Caco-2 (cell line): ENCODE results near the gene RTN3. TPM values are rescaled to one million over a fixed set of nuclear protein-coding genes. Genes with fewer than 3 reads are reported as not detected.

Experiments
- BruUV-seq: library from RNA; stranded (reverse); fragments of 400-500 nt; replicated peaks from 2 replicates; lab custom pipeline; 2021; lab: Mats Ljungman, UMichigan
- CTCF ChIA-PET: fragments of 300-600 bp; sonication (Branson Sonifier 250); formaldehyde crosslinking; loops from one replicate; lab custom pipeline; 2022; ENCODE audit warnings: antibody characterized with exemption; lab: Charles Lee
- POLR2A ChIA-PET: fragments of 300-600 bp; sonication (Branson Sonifier 250); formaldehyde crosslinking; loops from one replicate; lab custom pipeline; 2022; ENCODE audit warnings: antibody characterized with exemption; lab: Charles Lee
- DNase-seq, 2 experiments: peaks; one replicate each; pipeline versions ENCODE4 v3.0.0 to v3.0.0-alpha.2; 2020 to 2022
- H3K27me3 ChIP-seq: replicated peaks from 2 replicates; pipeline ENCODE4 v1.6.0; 2011; ENCODE audit warnings: low read length; ENCODE audit not compliant: control insufficient read depth, insufficient read depth
- H3K36me3 ChIP-seq: 2 replicates; pipeline ENCODE4 v1.5.1; 2011; ENCODE audit warnings: low read length; ENCODE audit not compliant: control insufficient read depth, insufficient read depth
- H3K4me1 ChIP-seq: fragments of 250-450 bp; sonication (Bioruptor Pico); 2 replicates; pipeline ENCODE4 v1.5.1; 2020; ENCODE audit warnings: mild to moderate bottlenecking
- H3K4me3 ChIP-seq: 2 replicates; pipeline ENCODE4 v1.5.1; 2011; ENCODE audit warnings: low read depth, mild to moderate bottlenecking, control low read depth, low read length
- H3K9me3 ChIP-seq: fragments of 250-450 bp; sonication (Bioruptor Pico); 2 replicates; pipeline ENCODE4 v1.5.1; 2020; ENCODE audit warnings: mild to moderate bottlenecking, moderate library complexity
- H3K27ac Mint-ChIP-seq: one replicate; pipeline ENCODE4 v1.8.0; 2022; ENCODE audit warnings: mixed read lengths; ENCODE audit not compliant: unreplicated experiment
- H3K27me3 Mint-ChIP-seq: one replicate; pipeline ENCODE4 v1.8.0; 2022; ENCODE audit warnings: mixed read lengths; ENCODE audit not compliant: insufficient read depth, unreplicated experiment
- H3K36me3 Mint-ChIP-seq: one replicate; pipeline ENCODE4 v1.8.0; 2022; ENCODE audit warnings: mild to moderate bottlenecking, mixed read lengths; ENCODE audit not compliant: insufficient read depth, unreplicated experiment
- H3K4me1 Mint-ChIP-seq: one replicate; pipeline ENCODE4 v1.8.0; 2022; ENCODE audit warnings: low read depth, mixed read lengths; ENCODE audit not compliant: unreplicated experiment
- H3K4me3 Mint-ChIP-seq: one replicate; pipeline ENCODE4 v1.8.0; 2022; ENCODE audit warnings: mild to moderate bottlenecking, moderate library complexity, mixed read lengths; ENCODE audit not compliant: unreplicated experiment
- H3K9me3 Mint-ChIP-seq: one replicate; pipeline ENCODE4 v1.8.0; 2022; ENCODE audit warnings: mixed read lengths; ENCODE audit not compliant: unreplicated experiment
- CTCF ChIP-seq, 2 experiments: fragments of 200-600 bp in 1 of 2; IDR thresholded peaks; 1 replicate in 1 of 2; 2 replicates in 1 of 2; pipeline versions ENCODE4 v1.5.1 to v1.8.0; 2011 to 2022; ENCODE audit warnings: antibody characterized with exemption in 1 of 2, control low read depth in 1 of 2, inconsistent platforms in 1 of 2, low read depth in 1 of 2, low read length in 1 of 2, mild to moderate bottlenecking in 1 of 2, moderate library complexity in 1 of 2; ENCODE audit not compliant: insufficient read depth in 1 of 2, severe bottlenecking in 1 of 2, unreplicated experiment in 1 of 2
- intact Hi-C: fragments of 100-400 bp; cut with micrococcal nuclease; formaldehyde crosslinking; loops from one replicate; pipeline ENCODE4 v1.10.0; 2022; ENCODE audit not compliant: unreplicated experiment
- total RNA-seq: library from RNA; stranded (reverse); gene quantifications from 2 replicates; pipeline ENCODE4 v1.2.3, GENCODE V29; 2022

RTN3 gene
- total RNA-seq, 1 experiment from 2014 or later = 179 TPM

DNA sequence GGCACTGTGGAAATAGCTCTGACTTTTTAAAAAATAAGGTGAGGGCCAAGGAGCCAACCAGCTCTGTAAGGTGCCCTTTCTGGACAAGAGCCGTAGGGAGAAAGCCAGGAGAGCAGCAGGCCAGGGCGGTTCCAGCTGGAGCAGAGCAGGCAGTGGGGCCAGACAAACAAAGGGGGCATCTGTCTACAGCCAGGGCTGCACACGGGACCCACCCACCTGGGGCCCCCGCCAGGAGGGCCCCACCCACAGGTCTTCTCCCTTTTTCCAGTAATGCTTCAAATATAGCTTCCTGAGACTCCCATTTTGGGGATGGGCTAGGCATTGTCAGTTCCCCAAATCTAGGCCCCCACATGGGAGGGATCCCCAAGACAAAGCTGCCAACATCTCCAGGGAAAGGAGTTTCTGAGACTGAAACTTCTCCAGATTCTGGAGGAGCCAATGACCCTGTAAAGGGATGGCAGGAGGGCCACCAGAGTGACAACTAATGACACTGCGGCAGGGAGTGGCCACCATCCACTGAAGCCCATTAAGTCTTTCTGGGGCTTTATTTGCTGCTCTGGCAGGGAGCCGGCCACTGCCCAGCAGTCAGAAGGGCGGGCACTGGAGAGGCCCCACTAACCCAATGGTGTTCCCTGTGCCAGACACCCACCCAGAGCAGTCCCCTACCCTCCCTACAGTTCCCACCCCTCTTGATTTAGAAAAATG, 85.4 kb downstream of the RTN3 start:
- peak overlapping the region; percentile 77 for H3K4me3 ChIP-seq
- peaks cover 5% of the 10 kb centered on the region for H3K36me3 ChIP-seq
- H3K36me3 Mint-ChIP-seq = peaks cover 42% of the 10 kb centered on the region
- no peaks in the 10 kb centered on the region for H3K9me3 ChIP-seq
- TF ChIP-seq CTCF (IDR thresholded peaks at IDR 0.05; ENCODE audit: insufficient read depth in 1 of 2, low read depth in 1 of 2, low read length in 1 of 2, severe bottlenecking in 1 of 2, unreplicated experiment in 1 of 2) = no peak
- H3K4me1 Mint-ChIP-seq = peaks cover 38% of the 10 kb centered on the region
- H3K27me3 Mint-ChIP-seq = no peaks in the 10 kb centered on the region
- ChIA-PET POLR2A (no interaction called here), CTCF (interaction anchor here (2.3 kb wide), 1 partner anchor 179 kb away, joined by 9 read pairs; no protein-coding TSS in a partner anchor)
- H3K27ac Mint-ChIP-seq = peak overlapping the region; percentile 96
- no peak for DNase-seq
- peak overlapping the region; percentile 99 for H3K4me3 Mint-ChIP-seq
- BruUV-seq = no TSS peak
- H3K27me3 ChIP-seq = no peaks in the 10 kb centered on the region
- peaks cover 37% of the 10 kb centered on the region for H3K4me1 ChIP-seq
- no peaks in the 10 kb centered on the region for H3K9me3 Mint-ChIP-seq
- intact Hi-C loops = loop anchor here (5.0 kb wide), 2 partner anchors 66 to 121 kb away; no protein-coding TSS in a partner anchor

GRCh38 chr11:63767267-63767564, 85.9 kb downstream of the RTN3 start:
- H3K27me3 Mint-ChIP-seq = no peaks in the 10 kb centered on the region
- Histone ChIP-seq H3K27me3 (no peaks in the 10 kb centered on the region), H3K4me1 (peaks cover 37% of the 10 kb centered on the region), H3K9me3 (no peaks in the 10 kb centered on the region), H3K4me3 (peak overlapping the region; percentile 77), H3K36me3 (peaks cover 5% of the 10 kb centered on the region)
- ChIA-PET CTCF (interaction anchor here (1.1 to 2.3 kb wide), 3 partner anchors 85 to 179 kb away, joined by 4 to 9 read pairs (median 5); no protein-coding TSS in a partner anchor), POLR2A (interaction anchor here (0.5 kb wide), 1 partner anchor 29 kb away, joined by 3 read pairs; no protein-coding TSS in a partner anchor)
- H3K4me1 Mint-ChIP-seq = peaks cover 39% of the 10 kb centered on the region
- no peak for TF ChIP-seq CTCF (IDR thresholded peaks at IDR 0.05; ENCODE audit: insufficient read depth in 1 of 2, low read depth in 1 of 2, low read length in 1 of 2, severe bottlenecking in 1 of 2, unreplicated experiment in 1 of 2)
- peak overlapping the region; percentile 96 for H3K27ac Mint-ChIP-seq
- H3K4me3 Mint-ChIP-seq = peak overlapping the region; percentile 99
- TSS peak; percentile 76 for BruUV-seq
- peaks cover 36% of the 10 kb centered on the region for H3K36me3 Mint-ChIP-seq
- no peak for DNase-seq
- intact Hi-C loops = loop anchor here (5.0 kb wide), 2 partner anchors 65 to 120 kb away; no protein-coding TSS in a partner anchor
- no peaks in the 10 kb centered on the region for H3K9me3 Mint-ChIP-seq

- Mint-ChIP-seq H3K27me3 (no peaks in the 10 kb centered on the region), H3K27ac (peak overlapping the region; percentile 96), H3K36me3 (peaks cover 33% of the 10 kb centered on the region), H3K4me3 (peak overlapping the region; percentile 99), H3K4me1 (peaks cover 39% of the 10 kb centered on the region), H3K9me3 (no peaks in the 10 kb centered on the region)
- ChIA-PET CTCF (interaction anchor here (0.8 to 2.3 kb wide), 9 partner anchors 11 to 378 kb away, joined by 3 to 9 read pairs (median 4); no protein-coding TSS in a partner anchor), POLR2A (interaction anchor here (0.5 to 0.7 kb wide), 2 partner anchors 30 to 104 kb away, joined by 3 read pairs; no protein-coding TSS in a partner anchor)
- Histone ChIP-seq H3K36me3 (peaks cover 5% of the 10 kb centered on the region), H3K4me3 (peak overlapping the region; percentile 77), H3K4me1 (peaks cover 37% of the 10 kb centered on the region), H3K9me3 (no peaks in the 10 kb centered on the region), H3K27me3 (no peaks in the 10 kb centered on the region)
- TF ChIP-seq CTCF (IDR thresholded peaks at IDR 0.05; ENCODE audit: insufficient read depth in 1 of 2, low read depth in 1 of 2, low read length in 1 of 2, severe bottlenecking in 1 of 2, unreplicated experiment in 1 of 2) = no peak
- intact Hi-C loops = loop anchor here (1.0 to 5.0 kb wide), 4 partner anchors 46 to 177 kb away; partner anchors contain the start of gene SPINDOC
- DNase-seq = peak; percentile 67 to 76
- TSS peak; percentile 77 for BruUV-seq
These were observed 86.4 kb downstream of the RTN3 start for GRCh38 chr11:63767565-63768236.
